H9 (cell line): ENCODE data around the gene HSPA4. TPM values are rescaled to one million over a fixed set of nuclear protein-coding genes. Genes with fewer than 3 reads are reported as not detected.
A peak's percentile ranks its signal among the peaks of the same experiment; 100 is the strongest.

Experiments used
- DNase-seq: peaks from one replicate; pipeline ENCODE4 v3.0.0-alpha.2; 2017
- H2AFZ ChIP-seq: one replicate; pipeline ENCODE4 v1.6.1; 2013; ENCODE audit warnings: mild to moderate bottlenecking, low read length, control low read depth, moderate library complexity
- H2AK5ac ChIP-seq: 2 replicates; pipeline ENCODE4 v1.6.1; 2013; ENCODE audit warnings: low read length, control low read depth, mixed read lengths; ENCODE audit not compliant: insufficient read length
- H2BK120ac ChIP-seq: one replicate; pipeline ENCODE4 v1.6.1; 2013; ENCODE audit warnings: low read depth, mild to moderate bottlenecking, low read length, control low read depth, inconsistent platforms; ENCODE audit not compliant: poor library complexity, severe bottlenecking
- H2BK12ac ChIP-seq: 2 replicates; pipeline ENCODE4 v1.6.1; 2013; ENCODE audit warnings: low read length, control low read depth, mixed read lengths, low read depth; ENCODE audit not compliant: insufficient read length
- H2BK15ac ChIP-seq: 2 replicates; pipeline ENCODE4 v1.6.1; 2013; ENCODE audit warnings: low read depth, low read length, control low read depth
- H2BK20ac ChIP-seq: one replicate; pipeline ENCODE4 v1.6.1; 2013; ENCODE audit warnings: low read depth, mild to moderate bottlenecking, low read length, control low read depth, inconsistent platforms; ENCODE audit not compliant: poor library complexity, severe bottlenecking
- H2BK5ac ChIP-seq: 2 replicates; pipeline ENCODE4 v1.6.1; 2013; ENCODE audit warnings: low read length, control low read depth, mixed read lengths; ENCODE audit not compliant: insufficient read length
- H3K14ac ChIP-seq: 2 replicates; pipeline ENCODE4 v1.6.1; 2013; ENCODE audit warnings: low read length, control low read depth; ENCODE audit not compliant: insufficient read depth
- H3K18ac ChIP-seq: 2 replicates; pipeline ENCODE4 v1.6.1; 2013; ENCODE audit warnings: low read depth, mild to moderate bottlenecking, mixed read lengths, low read length, control low read depth; ENCODE audit not compliant: insufficient read length
- H3K23ac ChIP-seq: 2 replicates; pipeline ENCODE4 v1.6.1; 2013; ENCODE audit warnings: low read length, control low read depth, mixed read lengths, low read depth; ENCODE audit not compliant: insufficient read length
- H3K23me2 ChIP-seq: 2 replicates; pipeline ENCODE4 v1.6.1; 2013; ENCODE audit warnings: low read depth, mild to moderate bottlenecking, mixed read lengths, low read length, control low read depth; ENCODE audit not compliant: insufficient read length, poor library complexity, severe bottlenecking
- H3K27ac ChIP-seq: 2 replicates; pipeline ENCODE4 v1.5.1; 2013; ENCODE audit warnings: low read length, control low read depth, mixed read lengths, low read depth; ENCODE audit not compliant: insufficient read length
- H3K27me3 ChIP-seq: 2 replicates; pipeline ENCODE4 v1.6.1; 2013; ENCODE audit warnings: low read length, control low read depth, inconsistent platforms; ENCODE audit not compliant: insufficient read depth
- H3K4ac ChIP-seq: 2 replicates; pipeline ENCODE4 v1.6.1; 2013; ENCODE audit warnings: low read depth, mild to moderate bottlenecking, control low read depth, inconsistent platforms, low read length, moderate library complexity
- H3K4me1 ChIP-seq: 2 replicates; pipeline ENCODE4 v1.6.1; 2013; ENCODE audit warnings: low read length, control low read depth, inconsistent platforms; ENCODE audit not compliant: insufficient read depth
- H3K4me2 ChIP-seq: 2 replicates; pipeline ENCODE4 v1.6.1; 2013; ENCODE audit warnings: low read length, control low read depth, mixed read lengths; ENCODE audit not compliant: insufficient read length, insufficient read depth
- H3K56ac ChIP-seq: 2 replicates; pipeline ENCODE4 v1.6.1; 2013; ENCODE audit warnings: low read depth, mild to moderate bottlenecking, mixed read lengths, low read length, control low read depth; ENCODE audit not compliant: insufficient read length
- H3K79me1 ChIP-seq: 2 replicates; pipeline ENCODE4 v1.6.1; 2013; ENCODE audit warnings: low read depth, mild to moderate bottlenecking, moderate library complexity, low read length, control low read depth, inconsistent platforms; ENCODE audit not compliant: insufficient read depth, poor library complexity, severe bottlenecking
- H3K79me2 ChIP-seq: 2 replicates; pipeline ENCODE4 v1.6.1; 2013; ENCODE audit warnings: low read length, control low read depth, inconsistent platforms; ENCODE audit not compliant: insufficient read depth
- H3K9ac ChIP-seq: 2 replicates; pipeline ENCODE4 v1.6.1; 2013; ENCODE audit warnings: low read length, control low read depth, mixed read lengths; ENCODE audit not compliant: insufficient read length; ENCODE audit errors: extremely low read depth
- H3K9me3 ChIP-seq: one replicate; pipeline ENCODE4 v1.6.1; 2013; ENCODE audit warnings: low read depth, low read length, inconsistent platforms; ENCODE audit not compliant: control insufficient read depth
- H3T11ph ChIP-seq: one replicate; pipeline ENCODE4 v1.6.1; 2013; ENCODE audit warnings: mild to moderate bottlenecking, low read length, control low read depth, inconsistent platforms
- H4K20me1 ChIP-seq: one replicate; pipeline ENCODE4 v1.6.1; 2013; ENCODE audit not compliant: control insufficient read depth, insufficient read length, insufficient read depth
- H4K5ac ChIP-seq: 2 replicates; pipeline ENCODE4 v1.6.1; 2013; ENCODE audit warnings: low read depth, mild to moderate bottlenecking, mixed read lengths, low read length, control low read depth; ENCODE audit not compliant: insufficient read length
- H4K8ac ChIP-seq: replicated peaks from 2 replicates; pipeline ENCODE4 v1.6.1; 2013; ENCODE audit warnings: low read length, control low read depth, mixed read lengths, low read depth; ENCODE audit not compliant: insufficient read length
- H4K91ac ChIP-seq: 2 replicates; pipeline ENCODE4 v1.6.1; 2013; ENCODE audit warnings: low read depth, mild to moderate bottlenecking, moderate library complexity, mixed read lengths, low read length, control low read depth; ENCODE audit not compliant: insufficient read length
- H3K27ac Mint-ChIP-seq, 3 experiments: 2 replicates in 2 of 3; 3 replicates in 1 of 3; pipeline ENCODE4 v1.8.0; 2020 to 2021; ENCODE audit warnings: mixed read lengths in 3 of 3, mild to moderate bottlenecking in 1 of 3, moderate library complexity in 1 of 3
- H3K27me3 Mint-ChIP-seq: 2 replicates; pipeline ENCODE4 v1.8.0; 2021; ENCODE audit warnings: low read depth, mild to moderate bottlenecking, moderate library complexity, mixed read lengths
- H3K36me3 Mint-ChIP-seq, 3 experiments: 2 replicates in 2 of 3; 3 replicates in 1 of 3; pipeline ENCODE4 v1.8.0; 2020 to 2021; ENCODE audit warnings: low read depth in 3 of 3, mixed read lengths in 3 of 3; ENCODE audit not compliant: insufficient read depth in 1 of 3
- H3K4me1 Mint-ChIP-seq, 2 experiments: 2 replicates each; pipeline ENCODE4 v1.8.0; 2020; ENCODE audit warnings: mixed read lengths in 2 of 2
- H3K4me3 Mint-ChIP-seq, 2 experiments: 2 replicates in 1 of 2; 3 replicates in 1 of 2; pipeline ENCODE4 v1.8.0; 2020 to 2021; ENCODE audit warnings: mild to moderate bottlenecking in 2 of 2, mixed read lengths in 2 of 2, moderate library complexity in 1 of 2
- H3K9me3 Mint-ChIP-seq, 2 experiments: 2 replicates in 1 of 2; 3 replicates in 1 of 2; pipeline ENCODE4 v1.8.0; 2020; ENCODE audit warnings: mild to moderate bottlenecking in 2 of 2, mixed read lengths in 2 of 2, moderate library complexity in 1 of 2
- WGBS: extraction: QIAGEN DNeasy Blood & Tissue Kit; methylation state at CpG from one replicate; pipeline ENCODE4 v1.1.7; 2013; ENCODE audit warnings: missing lambda C conversion rate, low lambda C conversion rate, mixed read lengths; ENCODE audit not compliant: insufficient read length; ENCODE audit errors: extremely low coverage; 5-methylcytosine and 5-hydroxymethylcytosine counted together
- total RNA-seq: library from RNA; stranded (reverse); gene quantifications from 2 replicates; pipeline ENCODE4 v1.2.1, GENCODE V29; 2021
- TF ChIP-seq, protein P1 (sequence below): fragments of 200-600 bp; sonication (generic); conservative IDR thresholded peaks from 3 replicates; pipeline ENCODE4 v1.8.0; 2021; ENCODE audit warnings: antibody characterized with exemption, mild to moderate bottlenecking

Gene HSPA4
- total RNA-seq, 1 experiment from 2014 or later: 293 TPM

DNA sequence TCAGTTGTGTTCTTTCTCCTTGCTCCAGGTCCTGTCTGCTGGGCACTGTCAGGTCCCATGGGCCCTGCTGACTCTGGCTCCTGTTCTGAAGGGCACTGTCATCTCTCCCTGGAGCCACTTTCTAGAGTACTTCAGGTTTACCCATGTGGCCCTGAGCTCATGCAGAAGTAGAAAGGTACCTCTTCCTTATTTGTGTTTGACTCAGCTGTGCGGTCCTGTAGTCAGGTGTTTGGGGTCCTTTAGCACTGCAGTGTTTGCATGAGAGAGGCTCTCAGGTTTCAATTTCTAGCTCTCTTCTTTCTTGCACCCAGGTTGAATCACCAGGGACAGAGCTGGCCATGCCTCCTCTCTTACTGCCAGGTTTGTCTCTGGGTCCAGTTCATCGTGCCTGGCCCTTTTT is 71.5 kb downstream of the HSPA4 start:
- Histone ChIP-seq H3K79me2 (no peaks in the 10 kb centered on the region), H2BK5ac (no peak overlapping the region), H3K14ac (no peak overlapping the region; the same call in 1 of the 2 replicates), H3T11ph (no peak overlapping the region), H3K23me2 (no peaks in the 10 kb centered on the region), H3K9me3 (no peaks in the 10 kb centered on the region), H3K79me1 (no peaks in the 10 kb centered on the region), H3K27ac (no peak overlapping the region), H4K8ac (no peak overlapping the region), H3K9ac (no peak overlapping the region), H3K4me2 (no peak overlapping the region), H2BK20ac (no peak overlapping the region), H3K56ac (no peak overlapping the region), H4K5ac (no peak overlapping the region), H2BK120ac (no peak overlapping the region), H3K23ac (no peak overlapping the region), H3K27me3 (no peaks in the 10 kb centered on the region), H2AFZ (no peak overlapping the region), H3K18ac (no peak overlapping the region), H2BK15ac (no peak overlapping the region), H4K20me1 (no peaks in the 10 kb centered on the region), H3K4me1 (no peaks in the 10 kb centered on the region), H3K4ac (no peak overlapping the region), H4K91ac (no peak overlapping the region), H2AK5ac (no peak overlapping the region), H2BK12ac (no peak overlapping the region)
- no peaks in the 10 kb centered on the region for H3K9me3 Mint-ChIP-seq
- H3K27ac Mint-ChIP-seq: peak overlapping the region in 1 of 3 experiments; percentile 9; a peak in 2 of 7 replicates
- TF ChIP-seq, protein P1, sequence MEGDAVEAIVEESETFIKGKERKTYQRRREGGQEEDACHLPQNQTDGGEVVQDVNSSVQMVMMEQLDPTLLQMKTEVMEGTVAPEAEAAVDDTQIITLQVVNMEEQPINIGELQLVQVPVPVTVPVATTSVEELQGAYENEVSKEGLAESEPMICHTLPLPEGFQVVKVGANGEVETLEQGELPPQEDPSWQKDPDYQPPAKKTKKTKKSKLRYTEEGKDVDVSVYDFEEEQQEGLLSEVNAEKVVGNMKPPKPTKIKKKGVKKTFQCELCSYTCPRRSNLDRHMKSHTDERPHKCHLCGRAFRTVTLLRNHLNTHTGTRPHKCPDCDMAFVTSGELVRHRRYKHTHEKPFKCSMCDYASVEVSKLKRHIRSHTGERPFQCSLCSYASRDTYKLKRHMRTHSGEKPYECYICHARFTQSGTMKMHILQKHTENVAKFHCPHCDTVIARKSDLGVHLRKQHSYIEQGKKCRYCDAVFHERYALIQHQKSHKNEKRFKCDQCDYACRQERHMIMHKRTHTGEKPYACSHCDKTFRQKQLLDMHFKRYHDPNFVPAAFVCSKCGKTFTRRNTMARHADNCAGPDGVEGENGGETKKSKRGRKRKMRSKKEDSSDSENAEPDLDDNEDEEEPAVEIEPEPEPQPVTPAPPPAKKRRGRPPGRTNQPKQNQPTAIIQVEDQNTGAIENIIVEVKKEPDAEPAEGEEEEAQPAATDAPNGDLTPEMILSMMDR: no peak
- 0 out of 4 replicates have a peak, but pooled peaks cover 0 to 2% of the 10 kb centered on the region in 2 experiments for H3K4me1 Mint-ChIP-seq
- no peak for DNase-seq
- no peaks in the 10 kb centered on the region; a peak in 1 of 7 replicates for H3K36me3 Mint-ChIP-seq
- peaks cover 1% of the 10 kb centered on the region; the same call in 1 of the 2 replicates for H3K27me3 Mint-ChIP-seq
- H3K4me3 Mint-ChIP-seq: no peak overlapping the region
- no CpG with 5 or more reads among the region's 2 CpGs for WGBS
